Measurements from ENCODE around the gene GSE1.

Gene GSE1

GRCh38 chr16:85688586-85689284 is 75.6 kb downstream of the GSE1 start, which contains the start of gene GINS2 (continued):
- TF ChIP-seq ZSCAN30 (tag by site-specific recombination; IDR thresholded peaks at IDR 0.05) (peak; percentile 72; the same call in 1 of the 2 replicates), ZNF664 (tag by site-specific recombination; IDR thresholded peaks at IDR 0.05) (no peak), ZNF37A (tag by site-specific recombination; IDR thresholded peaks at IDR 0.05) (no peak), ZFP41 (tag by site-specific recombination; IDR thresholded peaks at IDR 0.05; ENCODE audit: borderline replicate concordance) (no peak), ZNF558 (tag by site-specific recombination; IDR thresholded peaks at IDR 0.05) (no peak), GLIS2 (tag by site-specific recombination; IDR thresholded peaks at IDR 0.05) (peak; percentile 33; the same call in 1 of the 2 replicates), GLI4 (tag by site-specific recombination; IDR thresholded peaks at IDR 0.05) (no peak), ZBTB6 (tag by site-specific recombination; IDR thresholded peaks at IDR 0.05) (no peak; the same call in 1 of the 2 replicates), ZNF639 (tag by site-specific recombination; IDR thresholded peaks at IDR 0.05) (no peak), ZNF791 (tag by site-specific recombination; IDR thresholded peaks at IDR 0.05) (no peak), ZNF549 (tag by site-specific recombination; IDR thresholded peaks at IDR 0.05) (no peak), ZNF133 (tag by site-specific recombination; IDR thresholded peaks at IDR 0.05) (no peak), ZBTB26 (tag by site-specific recombination; optimal IDR thresholded peaks at IDR 0.05) (peak; percentile 88), ZNF580 (tag by site-specific recombination; IDR thresholded peaks at IDR 0.05) (no peak), ZBTB8A (tag by site-specific recombination; IDR thresholded peaks at IDR 0.05) (no peak), KLF1 (tag by site-specific recombination; IDR thresholded peaks at IDR 0.05) (peak; percentile 35; the same call in 1 of the 2 replicates), ZFHX2 (tag by site-specific recombination; conservative IDR thresholded peaks at IDR 0.05) (no peak), ZBTB7A (tag by site-specific recombination; IDR thresholded peaks at IDR 0.05; ENCODE audit: low read depth) (no peak), AEBP2 (tag by site-specific recombination; IDR thresholded peaks at IDR 0.05; ENCODE audit: borderline replicate concordance) (no peak), ZNF658 (tag by site-specific recombination; IDR thresholded peaks at IDR 0.05) (no peak), ZNF560 (tag by site-specific recombination; IDR thresholded peaks at IDR 0.05; ENCODE audit: borderline replicate concordance) (no peak), ZNF510 (tag by site-specific recombination; IDR thresholded peaks at IDR 0.05; ENCODE audit: insufficient replicate concordance) (no peak), ZBTB49 (tag by site-specific recombination; IDR thresholded peaks at IDR 0.05; ENCODE audit: low read depth) (no peak), ZNF335 (tag by site-specific recombination; conservative IDR thresholded peaks at IDR 0.05) (peak; percentile 56; the same call in 1 of the 2 replicates), ZNF112 (tag by site-specific recombination; IDR thresholded peaks at IDR 0.05) (no peak), GFI1B (tag by site-specific recombination; IDR thresholded peaks at IDR 0.05) (no peak), ZNF23 (tag by site-specific recombination; IDR thresholded peaks at IDR 0.05; ENCODE audit: borderline replicate concordance) (no peak), ZNF843 (tag by site-specific recombination; IDR thresholded peaks at IDR 0.05) (no peak), ZNF600 (tag by site-specific recombination; IDR thresholded peaks at IDR 0.05) (no peak)
- TF ChIP-seq, protein P1, sequence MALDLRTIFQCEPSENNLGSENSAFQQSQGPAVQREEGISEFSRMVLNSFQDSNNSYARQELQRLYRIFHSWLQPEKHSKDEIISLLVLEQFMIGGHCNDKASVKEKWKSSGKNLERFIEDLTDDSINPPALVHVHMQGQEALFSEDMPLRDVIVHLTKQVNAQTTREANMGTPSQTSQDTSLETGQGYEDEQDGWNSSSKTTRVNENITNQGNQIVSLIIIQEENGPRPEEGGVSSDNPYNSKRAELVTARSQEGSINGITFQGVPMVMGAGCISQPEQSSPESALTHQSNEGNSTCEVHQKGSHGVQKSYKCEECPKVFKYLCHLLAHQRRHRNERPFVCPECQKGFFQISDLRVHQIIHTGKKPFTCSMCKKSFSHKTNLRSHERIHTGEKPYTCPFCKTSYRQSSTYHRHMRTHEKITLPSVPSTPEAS (tag by site-specific recombination; IDR thresholded peaks at IDR 0.05) = no peak
- TF ChIP-seq, protein P2, sequence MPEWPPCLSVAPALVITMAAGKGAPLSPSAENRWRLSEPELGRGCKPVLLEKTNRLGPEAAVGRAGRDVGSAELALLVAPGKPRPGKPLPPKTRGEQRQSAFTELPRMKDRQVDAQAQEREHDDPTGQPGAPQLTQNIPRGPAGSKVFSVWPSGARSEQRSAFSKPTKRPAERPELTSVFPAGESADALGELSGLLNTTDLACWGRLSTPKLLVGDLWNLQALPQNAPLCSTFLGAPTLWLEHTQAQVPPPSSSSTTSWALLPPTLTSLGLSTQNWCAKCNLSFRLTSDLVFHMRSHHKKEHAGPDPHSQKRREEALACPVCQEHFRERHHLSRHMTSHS (tag by site-specific recombination; IDR thresholded peaks at IDR 0.05) = no peak
